Endodermal cell (in vitro differentiated cells): ENCODE data around the gene ZFYVE16. TPM values are rescaled to one million over a fixed set of nuclear protein-coding genes. Genes with fewer than 3 reads are reported as not detected.

Experiments used
- DNase-seq: peaks from one replicate; pipeline ENCODE4 v3.0.0-alpha.2; 2017
- H3K27ac ChIP-seq: 2 replicates; pipeline ENCODE4 v1.5.1; 2013; ENCODE audit warnings: mild to moderate bottlenecking, low read depth, low read length, moderate library complexity
- H3K27me3 ChIP-seq: 2 replicates; pipeline ENCODE4 v1.6.1; 2013; ENCODE audit warnings: mild to moderate bottlenecking, low read length, moderate library complexity; ENCODE audit not compliant: insufficient read depth, control insufficient read depth, poor library complexity, severe bottlenecking
- H3K36me3 ChIP-seq: 2 replicates; pipeline ENCODE4 v1.7.0; 2013; ENCODE audit warnings: mild to moderate bottlenecking, low read length, moderate library complexity; ENCODE audit not compliant: control insufficient read depth, insufficient read depth
- H3K4me1 ChIP-seq: one replicate; pipeline ENCODE4 v1.7.0; 2013; ENCODE audit warnings: low read length; ENCODE audit not compliant: control insufficient read depth, insufficient read depth
- H3K4me3 ChIP-seq: 2 replicates; pipeline ENCODE4 v1.5.1; 2013; ENCODE audit warnings: mild to moderate bottlenecking, low read length, moderate library complexity
- H3K9ac ChIP-seq: 2 replicates; pipeline ENCODE4 v1.6.1; 2013; ENCODE audit warnings: mild to moderate bottlenecking, low read length, moderate library complexity; ENCODE audit not compliant: poor library complexity, severe bottlenecking; ENCODE audit errors: extremely low read depth
- H3K9me3 ChIP-seq: 2 replicates; pipeline ENCODE4 v1.6.1; 2013; ENCODE audit warnings: mild to moderate bottlenecking, low read length, moderate library complexity; ENCODE audit not compliant: control insufficient read depth
- H3K27ac Mint-ChIP-seq: 2 replicates; pipeline ENCODE4 v1.8.0; 2020; ENCODE audit warnings: mixed read lengths
- H3K27me3 Mint-ChIP-seq: 2 replicates; pipeline ENCODE4 v1.8.0; 2021; ENCODE audit warnings: mild to moderate bottlenecking, mixed read lengths; ENCODE audit not compliant: insufficient read depth
- H3K36me3 Mint-ChIP-seq: 2 replicates; pipeline ENCODE4 v1.8.0; 2020; ENCODE audit warnings: low read depth, mixed read lengths
- H3K4me1 Mint-ChIP-seq: 2 replicates; pipeline ENCODE4 v1.8.0; 2020; ENCODE audit warnings: mixed read lengths
- H3K4me3 Mint-ChIP-seq: 2 replicates; pipeline ENCODE4 v1.8.0; 2020; ENCODE audit warnings: mild to moderate bottlenecking, moderate library complexity, mixed read lengths
- H3K9me3 Mint-ChIP-seq: 2 replicates; pipeline ENCODE4 v1.8.0; 2020; ENCODE audit warnings: mild to moderate bottlenecking, mixed read lengths
- WGBS, 2 experiments: methylation state at CpG; one replicate each; pipeline versions ENCODE4 v1.1.5 to v1.1.7; 2013; ENCODE audit warnings: missing lambda C conversion rate in 2 of 2, mixed read lengths in 1 of 2; ENCODE audit not compliant: insufficient coverage in 1 of 2, insufficient read length in 1 of 2; 5-methylcytosine and 5-hydroxymethylcytosine counted together
- total RNA-seq, 2 donors: library from RNA; stranded (reverse); fragmentation: NEBNext Ultra II Directional in 1 of 2; extraction: Animal tissue kit (Norgen Biotek cat#: 25700) in 1 of 2; gene quantifications; 2 replicates in 1 of 2; 3 replicates in 1 of 2; pipeline ENCODE4 v1.2.1, GENCODE V29; 2021
- TF ChIP-seq, protein P1 (sequence below): fragments of 200-600 bp; sonication (generic); conservative IDR thresholded peaks from 2 replicates; pipeline ENCODE4 v1.5.0; 2021; ENCODE audit warnings: antibody characterized with exemption, mild to moderate bottlenecking

Gene ZFYVE16
- total RNA-seq, 2 donors from 2014 or later: 58.3 to 85.0 TPM

DNA sequence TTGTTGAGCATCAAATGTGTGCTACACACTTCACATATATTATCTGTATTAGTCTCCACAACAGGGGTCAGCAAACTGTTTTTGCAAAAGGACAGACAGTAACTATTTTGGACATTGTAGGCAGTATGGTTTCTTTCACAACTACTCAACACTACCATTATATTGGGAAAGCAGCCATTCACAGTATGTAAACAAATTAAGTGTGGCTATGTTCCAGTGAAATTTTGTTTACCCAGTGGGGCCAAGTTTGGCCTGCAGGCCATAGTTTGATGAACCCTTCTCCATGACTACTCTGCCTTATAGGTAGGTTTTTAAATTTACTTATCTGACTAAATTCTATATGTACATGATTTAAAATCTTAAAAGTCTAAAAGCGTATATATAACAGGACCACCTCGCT lies 67.1 kb downstream of the ZFYVE16 start:
- peaks cover 21% of the 10 kb centered on the region for H3K9me3 ChIP-seq
- H3K4me3 Mint-ChIP-seq: no peak overlapping the region
- peaks cover 21% of the 10 kb centered on the region for H3K9me3 Mint-ChIP-seq
- peaks cover 75% of the 10 kb centered on the region for H3K36me3 Mint-ChIP-seq
- no peaks in the 10 kb centered on the region for H3K27me3 ChIP-seq
- no peak for DNase-seq
- TF ChIP-seq, protein P1, sequence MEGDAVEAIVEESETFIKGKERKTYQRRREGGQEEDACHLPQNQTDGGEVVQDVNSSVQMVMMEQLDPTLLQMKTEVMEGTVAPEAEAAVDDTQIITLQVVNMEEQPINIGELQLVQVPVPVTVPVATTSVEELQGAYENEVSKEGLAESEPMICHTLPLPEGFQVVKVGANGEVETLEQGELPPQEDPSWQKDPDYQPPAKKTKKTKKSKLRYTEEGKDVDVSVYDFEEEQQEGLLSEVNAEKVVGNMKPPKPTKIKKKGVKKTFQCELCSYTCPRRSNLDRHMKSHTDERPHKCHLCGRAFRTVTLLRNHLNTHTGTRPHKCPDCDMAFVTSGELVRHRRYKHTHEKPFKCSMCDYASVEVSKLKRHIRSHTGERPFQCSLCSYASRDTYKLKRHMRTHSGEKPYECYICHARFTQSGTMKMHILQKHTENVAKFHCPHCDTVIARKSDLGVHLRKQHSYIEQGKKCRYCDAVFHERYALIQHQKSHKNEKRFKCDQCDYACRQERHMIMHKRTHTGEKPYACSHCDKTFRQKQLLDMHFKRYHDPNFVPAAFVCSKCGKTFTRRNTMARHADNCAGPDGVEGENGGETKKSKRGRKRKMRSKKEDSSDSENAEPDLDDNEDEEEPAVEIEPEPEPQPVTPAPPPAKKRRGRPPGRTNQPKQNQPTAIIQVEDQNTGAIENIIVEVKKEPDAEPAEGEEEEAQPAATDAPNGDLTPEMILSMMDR: no peak
- H3K9ac ChIP-seq: no peak overlapping the region
- peaks cover 79% of the 10 kb centered on the region for H3K36me3 ChIP-seq
- no peak overlapping the region for H3K27ac ChIP-seq
- no peaks in the 10 kb centered on the region for H3K4me1 ChIP-seq
- 71 to 97% methylated on average over 1 to 2 of the region's 2 CpGs for WGBS, 2 experiments
- H3K27me3 Mint-ChIP-seq: no peaks in the 10 kb centered on the region
- peaks cover 5% of the 10 kb centered on the region for H3K4me1 Mint-ChIP-seq
- H3K27ac Mint-ChIP-seq: no peak overlapping the region
- H3K4me3 ChIP-seq: no peak overlapping the region

DNA sequence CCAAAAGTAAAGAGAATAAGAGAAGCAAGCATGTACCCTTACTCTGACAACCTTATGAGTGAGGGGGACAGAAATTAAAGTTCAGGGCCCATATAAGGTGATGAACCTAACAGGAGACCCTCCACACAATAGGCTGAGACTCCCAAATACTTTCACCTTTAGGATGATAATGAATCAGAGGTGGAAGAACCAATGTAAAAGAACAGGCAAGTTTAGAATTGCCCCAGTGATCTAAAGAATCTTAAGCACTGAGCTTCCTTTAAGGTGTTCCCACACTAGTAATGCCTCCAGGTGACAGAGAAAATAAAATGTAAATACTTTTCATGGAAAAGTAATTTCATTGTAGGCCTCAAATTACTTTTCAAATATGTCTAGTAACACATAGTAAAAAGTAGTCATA lies 71.8 kb downstream of the ZFYVE16 start:
- no peak overlapping the region for H3K4me3 ChIP-seq
- no peaks in the 10 kb centered on the region for H3K27me3 ChIP-seq
- H3K36me3 ChIP-seq: peaks cover 64% of the 10 kb centered on the region
- Mint-ChIP-seq H3K9me3 (peaks cover 29% of the 10 kb centered on the region), H3K27ac (no peak overlapping the region), H3K4me3 (no peak overlapping the region), H3K36me3 (peaks cover 66% of the 10 kb centered on the region), H3K4me1 (peaks cover 2% of the 10 kb centered on the region), H3K27me3 (no peaks in the 10 kb centered on the region)
- DNase-seq: no peak
- peaks cover 19% of the 10 kb centered on the region for H3K9me3 ChIP-seq
- H3K27ac ChIP-seq: no peak overlapping the region
- TF ChIP-seq, protein P1: no peak
- no peaks in the 10 kb centered on the region for H3K4me1 ChIP-seq
- H3K9ac ChIP-seq: no peak overlapping the region

DNA sequence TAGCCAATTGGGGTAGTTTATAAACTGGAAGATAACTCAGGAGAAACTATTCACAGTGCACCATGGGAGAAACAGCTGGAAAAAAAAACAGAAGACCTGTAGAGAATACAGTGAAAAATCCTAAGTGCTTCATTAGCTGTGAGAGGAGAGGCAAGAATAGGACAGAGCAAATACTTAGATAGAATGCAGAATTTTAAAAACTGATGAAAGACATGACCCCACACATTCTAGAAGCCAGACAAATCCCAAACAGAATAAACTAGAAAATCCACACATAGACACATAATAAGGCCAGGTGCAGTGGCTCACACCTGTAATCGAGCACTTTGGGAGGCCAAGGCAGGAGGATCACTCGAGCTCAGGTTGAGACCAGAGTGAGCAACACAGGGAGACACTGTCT lies 72.5 kb downstream of the ZFYVE16 start:
- Histone ChIP-seq H3K4me3 (no peak overlapping the region), H3K27me3 (no peaks in the 10 kb centered on the region), H3K9ac (no peak overlapping the region), H3K4me1 (no peaks in the 10 kb centered on the region), H3K27ac (no peak overlapping the region), H3K36me3 (peaks cover 57% of the 10 kb centered on the region), H3K9me3 (peaks cover 19% of the 10 kb centered on the region)
- no peak overlapping the region for H3K27ac Mint-ChIP-seq
- 93 to 95% methylated on average over 2 of the region's 2 CpGs for WGBS, 2 experiments
- H3K36me3 Mint-ChIP-seq: peaks cover 66% of the 10 kb centered on the region
- DNase-seq: no peak
- H3K27me3 Mint-ChIP-seq: no peaks in the 10 kb centered on the region
- H3K4me1 Mint-ChIP-seq: no peaks in the 10 kb centered on the region
- no peak overlapping the region for H3K4me3 Mint-ChIP-seq
- TF ChIP-seq, protein P1: no peak
- H3K9me3 Mint-ChIP-seq: peaks cover 33% of the 10 kb centered on the region
